Hepatocyte (in vitro differentiated cells): ENCODE measurements around the gene FAM24B.
"Not testable (repeated sequence)": the region's sequence is repeated elsewhere in the genome, so short reads cannot be mapped to it uniquely, and the experiment has no call there.

Source experiments
- EZH2 ChIP-seq: fragments of 200-600 bp; sonication (generic); IDR thresholded peaks from 2 replicates; pipeline ENCODE4 v1.6.1; 2016; ENCODE audit warnings: antibody characterized with exemption, mild to moderate bottlenecking, borderline replicate concordance
- EZH2phosphoT487 ChIP-seq: fragments of 200-600 bp; sonication (generic); IDR thresholded peaks from one replicate; pipeline ENCODE4 v1.6.1; 2018; ENCODE audit warnings: antibody characterized with exemption, mild to moderate bottlenecking, low read depth, moderate library complexity; ENCODE audit not compliant: unreplicated experiment, severe bottlenecking
- TF ChIP-seq, protein P1 (sequence below): fragments of 200-600 bp; sonication (generic); IDR thresholded peaks from 2 replicates; pipeline ENCODE4 v1.5.1; 2016; ENCODE audit warnings: antibody characterized with exemption, mild to moderate bottlenecking; ENCODE audit not compliant: poor library complexity

DNA sequence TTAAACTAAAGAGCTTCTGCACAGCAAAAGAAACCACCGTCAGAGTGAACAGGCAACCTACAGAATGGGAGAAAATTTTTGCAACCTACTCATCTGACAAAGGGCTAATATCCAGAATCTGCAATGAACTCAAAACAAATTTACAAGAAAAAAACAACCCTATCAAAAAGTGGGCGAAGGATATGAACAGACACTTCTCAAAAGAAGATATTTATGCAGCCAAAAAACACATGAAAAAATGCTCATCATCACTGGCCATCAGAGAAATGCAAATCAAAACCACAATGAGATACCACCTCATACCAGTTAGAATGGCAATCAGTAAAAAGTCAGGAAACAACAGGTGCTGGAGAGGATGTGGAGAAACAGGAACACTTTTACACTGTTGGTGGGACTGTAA is 7.4 kb downstream of the FAM24B start:
- TF ChIP-seq EZH2phosphoT487, EZH2: not testable (repeated sequence)
- TF ChIP-seq, protein P1, sequence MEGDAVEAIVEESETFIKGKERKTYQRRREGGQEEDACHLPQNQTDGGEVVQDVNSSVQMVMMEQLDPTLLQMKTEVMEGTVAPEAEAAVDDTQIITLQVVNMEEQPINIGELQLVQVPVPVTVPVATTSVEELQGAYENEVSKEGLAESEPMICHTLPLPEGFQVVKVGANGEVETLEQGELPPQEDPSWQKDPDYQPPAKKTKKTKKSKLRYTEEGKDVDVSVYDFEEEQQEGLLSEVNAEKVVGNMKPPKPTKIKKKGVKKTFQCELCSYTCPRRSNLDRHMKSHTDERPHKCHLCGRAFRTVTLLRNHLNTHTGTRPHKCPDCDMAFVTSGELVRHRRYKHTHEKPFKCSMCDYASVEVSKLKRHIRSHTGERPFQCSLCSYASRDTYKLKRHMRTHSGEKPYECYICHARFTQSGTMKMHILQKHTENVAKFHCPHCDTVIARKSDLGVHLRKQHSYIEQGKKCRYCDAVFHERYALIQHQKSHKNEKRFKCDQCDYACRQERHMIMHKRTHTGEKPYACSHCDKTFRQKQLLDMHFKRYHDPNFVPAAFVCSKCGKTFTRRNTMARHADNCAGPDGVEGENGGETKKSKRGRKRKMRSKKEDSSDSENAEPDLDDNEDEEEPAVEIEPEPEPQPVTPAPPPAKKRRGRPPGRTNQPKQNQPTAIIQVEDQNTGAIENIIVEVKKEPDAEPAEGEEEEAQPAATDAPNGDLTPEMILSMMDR = not testable (repeated sequence)
